Mesenteric fat pad (tissue), 1 donor: Measurements from ENCODE around the gene SDSL. TPM values are rescaled to one million over a fixed set of nuclear protein-coding genes. Genes with fewer than 3 reads are reported as not detected.

Experiments
- DNase-seq: peaks from one replicate; pipeline ENCODE4 v3.0.0-alpha.2; 2020; ENCODE audit warnings: low spot score
- total RNA-seq: library from RNA; stranded (reverse); fragmentation: NEBNext Ultra II Directional; extraction: Animal tissue kit (Norgen Biotek cat#: 25700); gene quantifications from one replicate; pipeline ENCODE4 v1.2.1, GENCODE V29; 2021
- donor health status: DM: yes; HTN: yes; CAD: no.

SDSL gene
- total RNA-seq, 1 donor from 2014 or later, result 5.7 TPM

GRCh38 chr12:113396200-113396599, 26.0 kb upstream of the SDSL start:
- DNase-seq, result no peak

- no peak for DNase-seq
Measured at GRCh38 chr12:113396828-113397496, 25.2 kb upstream of the SDSL start.

- DNase-seq, result no peak
Measured at GRCh38 chr12:113397497-113398197, 24.5 kb upstream of the SDSL start.

GRCh38 chr12:113398346-113399290, 23.6 kb upstream of the SDSL start:
- DNase-seq, result no peak

GRCh38 chr12:113399490-113399889, 22.7 kb upstream of the SDSL start:
- DNase-seq, result no peak

- DNase-seq, result no peak
Measured at GRCh38 chr12:113400362-113400761, 21.8 kb upstream of the SDSL start.

- DNase-seq, result no peak
Measured at GRCh38 chr12:113401066-113402000, 20.8 kb upstream of the SDSL start.

GRCh38 chr12:113402586-113403260, 19.5 kb upstream of the SDSL start:
- DNase-seq, result no peak

GRCh38 chr12:113403435-113404415, 18.5 kb upstream of the SDSL start, which contains the start of gene SDS:
SDS (minus strand) TSS chr12:113403887; CDS start chr12:113399708, 4,179 bp downstream.
- no peak for DNase-seq

- no peak for DNase-seq
Measured at GRCh38 chr12:113405694-113406093, 16.5 kb upstream of the SDSL start.

GRCh38 chr12:113407931-113408600, 14.1 kb upstream of the SDSL start:
- DNase-seq, result no peak

- no peak for DNase-seq
Measured at GRCh38 chr12:113408756-113409298, 13.4 kb upstream of the SDSL start.

- DNase-seq, result no peak
Measured at GRCh38 chr12:113409462-113410124, 12.6 kb upstream of the SDSL start.

- DNase-seq, result no peak
Measured at GRCh38 chr12:113413488-113413939, 8.7 kb upstream of the SDSL start.

GRCh38 chr12:113414519-113415038, 7.6 kb upstream of the SDSL start:
- no peak for DNase-seq

GRCh38 chr12:113416091-113416754, 6.0 kb upstream of the SDSL start:
- no peak for DNase-seq
